ENCODE measurements around the gene LRRC72.

The LRRC72 gene

GRCh38 chr7:16619979-16620408, 93.4 kb downstream of the LRRC72 start:
- H3K27me3 ChIP-seq (ENCODE audit: insufficient read depth, insufficient read length), result no peaks in the 10 kb centered on the region
- H3K4me3 ChIP-seq (ENCODE audit: insufficient read length, low read depth), result no peak overlapping the region
- no peak for DNase-seq (ENCODE audit: low read depth, low spot score)
- H3K9ac ChIP-seq (ENCODE audit: insufficient read length, low read depth), result no peak overlapping the region
- no peaks in the 10 kb centered on the region for H3K4me1 ChIP-seq (ENCODE audit: insufficient read depth, insufficient read length)
- no peaks in the 10 kb centered on the region for H3K9me3 ChIP-seq (ENCODE audit: insufficient read depth, low read length)
- peaks cover 10% of the 10 kb centered on the region for H3K36me3 ChIP-seq (ENCODE audit: insufficient read depth, insufficient read length, low read length)
- TF ChIP-seq YY1 (IDR thresholded peaks at IDR 0.05; ENCODE audit: insufficient read depth, insufficient read length) (no peak), SUZ12 (IDR thresholded peaks at IDR 0.05; ENCODE audit: extremely low read depth, insufficient read depth, insufficient read length) (no peak), ZNF274 (IDR thresholded peaks at IDR 0.05; ENCODE audit: low read depth, low read length) (no peak)

GRCh38 chr7:16626388-16626787, 99.8 kb downstream of the LRRC72 start:
- Histone ChIP-seq H3K9me3 (ENCODE audit: insufficient read depth, low read length) (no peaks in the 10 kb centered on the region), H3K4me3 (ENCODE audit: insufficient read length, low read depth) (no peak overlapping the region), H3K36me3 (ENCODE audit: insufficient read depth, insufficient read length, low read length) (peaks cover 6% of the 10 kb centered on the region), H3K9ac (ENCODE audit: insufficient read length, low read depth) (no peak overlapping the region), H3K27me3 (ENCODE audit: insufficient read depth, insufficient read length) (no peaks in the 10 kb centered on the region), H3K4me1 (ENCODE audit: insufficient read depth, insufficient read length) (no peaks in the 10 kb centered on the region)
- no peak for TF ChIP-seq YY1 (IDR thresholded peaks at IDR 0.05; ENCODE audit: insufficient read depth, insufficient read length)
- TF ChIP-seq ZNF274 (IDR thresholded peaks at IDR 0.05; ENCODE audit: low read depth, low read length), result no peak
- DNase-seq (ENCODE audit: low read depth, low spot score), result no peak

- TF ChIP-seq SUZ12 (IDR thresholded peaks at IDR 0.05; ENCODE audit: extremely low read depth, insufficient read depth, insufficient read length), result no peak
- Histone ChIP-seq H3K4me1 (ENCODE audit: insufficient read depth, insufficient read length) (no peaks in the 10 kb centered on the region), H3K36me3 (ENCODE audit: insufficient read depth, insufficient read length, low read length) (peaks cover 6% of the 10 kb centered on the region), H3K27me3 (ENCODE audit: insufficient read depth, insufficient read length) (no peaks in the 10 kb centered on the region), H3K9me3 (ENCODE audit: insufficient read depth, low read length) (no peaks in the 10 kb centered on the region), H3K9ac (ENCODE audit: insufficient read length, low read depth) (no peak overlapping the region), H3K4me3 (ENCODE audit: insufficient read length, low read depth) (no peak overlapping the region)
- no peak for DNase-seq (ENCODE audit: low read depth, low spot score)
These were observed 100.6 kb downstream of the LRRC72 start for GRCh38 chr7:16627236-16627635.

GRCh38 chr7:16630654-16631053, 104.0 kb downstream of the LRRC72 start:
- H3K9me3 ChIP-seq (ENCODE audit: insufficient read depth, low read length), result no peaks in the 10 kb centered on the region
- no peak for DNase-seq (ENCODE audit: low read depth, low spot score)
- no peak overlapping the region for H3K9ac ChIP-seq (ENCODE audit: insufficient read length, low read depth)
- H3K27me3 ChIP-seq (ENCODE audit: insufficient read depth, insufficient read length), result no peaks in the 10 kb centered on the region
- TF ChIP-seq YY1 (IDR thresholded peaks at IDR 0.05; ENCODE audit: insufficient read depth, insufficient read length), result no peak
- no peak for TF ChIP-seq SUZ12 (IDR thresholded peaks at IDR 0.05; ENCODE audit: extremely low read depth, insufficient read depth, insufficient read length)
- TF ChIP-seq ZNF274 (IDR thresholded peaks at IDR 0.05; ENCODE audit: low read depth, low read length), result no peak
- no peaks in the 10 kb centered on the region for H3K4me1 ChIP-seq (ENCODE audit: insufficient read depth, insufficient read length)
- H3K36me3 ChIP-seq (ENCODE audit: insufficient read depth, insufficient read length, low read length), result peaks cover 6% of the 10 kb centered on the region
- H3K4me3 ChIP-seq (ENCODE audit: insufficient read length, low read depth), result no peak overlapping the region
